ENCODE measurements around the gene AHCYL2. TPM values are rescaled to one million over a fixed set of nuclear protein-coding genes. Genes with fewer than 3 reads are reported as not detected.

AHCYL2 gene
- total RNA-seq, 1 experiment from 2014 or later, result 54.6 TPM

- BruUV-seq (replicated peaks), result no TSS peak
- no peaks in the 10 kb centered on the region for H3K9me3 Mint-ChIP-seq (ENCODE audit: low read depth, unreplicated experiment)
- no peak overlapping the region for H3K27ac Mint-ChIP-seq (ENCODE audit: unreplicated experiment)
- intact Hi-C loops (cut with micrococcal nuclease; ENCODE audit: unreplicated experiment), result no loop called here
- peaks cover 32% of the 10 kb centered on the region for H3K27me3 Mint-ChIP-seq (ENCODE audit: unreplicated experiment)
- CTCF ChIA-PET, result no interaction called here
- no peaks in the 10 kb centered on the region for H3K36me3 Mint-ChIP-seq (ENCODE audit: insufficient read depth, unreplicated experiment)
- no peak for DNase-seq
- H3K4me1 Mint-ChIP-seq (ENCODE audit: low read depth, unreplicated experiment), result no peaks in the 10 kb centered on the region
- TF ChIP-seq CTCF (IDR thresholded peaks at IDR 0.05; ENCODE audit: unreplicated experiment), result no peak
- no peak overlapping the region for H3K4me3 Mint-ChIP-seq (ENCODE audit: low read depth, unreplicated experiment)
Observed at GRCh38 chr7:129199406-129199805, 25.4 kb upstream of the AHCYL2 start.

- H3K4me1 Mint-ChIP-seq (ENCODE audit: low read depth, unreplicated experiment), result no peaks in the 10 kb centered on the region
- H3K27ac Mint-ChIP-seq (ENCODE audit: unreplicated experiment), result no peak overlapping the region
- no peak overlapping the region for H3K4me3 Mint-ChIP-seq (ENCODE audit: low read depth, unreplicated experiment)
- CTCF ChIA-PET, result no interaction called here
- TF ChIP-seq CTCF (IDR thresholded peaks at IDR 0.05; ENCODE audit: unreplicated experiment), result no peak
- BruUV-seq (replicated peaks), result no TSS peak
- H3K36me3 Mint-ChIP-seq (ENCODE audit: insufficient read depth, unreplicated experiment), result no peaks in the 10 kb centered on the region
- DNase-seq, result no peak
- intact Hi-C loops (cut with micrococcal nuclease; ENCODE audit: unreplicated experiment), result no loop called here
- H3K27me3 Mint-ChIP-seq (ENCODE audit: unreplicated experiment), result peaks cover 32% of the 10 kb centered on the region
- no peaks in the 10 kb centered on the region for H3K9me3 Mint-ChIP-seq (ENCODE audit: low read depth, unreplicated experiment)
Observed at GRCh38 chr7:129202058-129202777, 22.6 kb upstream of the AHCYL2 start.

- H3K4me1 Mint-ChIP-seq (ENCODE audit: low read depth, unreplicated experiment), result no peaks in the 10 kb centered on the region
- H3K36me3 Mint-ChIP-seq (ENCODE audit: insufficient read depth, unreplicated experiment), result no peaks in the 10 kb centered on the region
- TF ChIP-seq CTCF (IDR thresholded peaks at IDR 0.05; ENCODE audit: unreplicated experiment), result no peak
- H3K4me3 Mint-ChIP-seq (ENCODE audit: low read depth, unreplicated experiment), result no peak overlapping the region
- CTCF ChIA-PET, result interaction anchor here (0.6 kb wide), 1 partner anchor 9 kb away, joined by 3 read pairs; no protein-coding TSS in a partner anchor
- no TSS peak for BruUV-seq (replicated peaks)
- H3K27me3 Mint-ChIP-seq (ENCODE audit: unreplicated experiment), result peaks cover 26% of the 10 kb centered on the region
- intact Hi-C loops (cut with micrococcal nuclease; ENCODE audit: unreplicated experiment), result no loop called here
- no peaks in the 10 kb centered on the region for H3K9me3 Mint-ChIP-seq (ENCODE audit: low read depth, unreplicated experiment)
- no peak overlapping the region for H3K27ac Mint-ChIP-seq (ENCODE audit: unreplicated experiment)
- no peak for DNase-seq
Observed at GRCh38 chr7:129203050-129203741, 21.6 kb upstream of the AHCYL2 start.

GRCh38 chr7:129205126-129205818 lies 19.6 kb upstream of the AHCYL2 start:
- H3K27me3 Mint-ChIP-seq (ENCODE audit: unreplicated experiment), result peaks cover 38% of the 10 kb centered on the region
- no peak for TF ChIP-seq CTCF (IDR thresholded peaks at IDR 0.05; ENCODE audit: unreplicated experiment)
- no peaks in the 10 kb centered on the region for H3K9me3 Mint-ChIP-seq (ENCODE audit: low read depth, unreplicated experiment)
- H3K36me3 Mint-ChIP-seq (ENCODE audit: insufficient read depth, unreplicated experiment), result no peaks in the 10 kb centered on the region
- H3K4me3 Mint-ChIP-seq (ENCODE audit: low read depth, unreplicated experiment), result no peak overlapping the region
- no peak for DNase-seq
- intact Hi-C loops (cut with micrococcal nuclease; ENCODE audit: unreplicated experiment), result no loop called here
- BruUV-seq (replicated peaks), result no TSS peak
- H3K4me1 Mint-ChIP-seq (ENCODE audit: low read depth, unreplicated experiment), result no peaks in the 10 kb centered on the region
- H3K27ac Mint-ChIP-seq (ENCODE audit: unreplicated experiment), result no peak overlapping the region
- CTCF ChIA-PET, result no interaction called here

Measured in Calu3 (cell line).